Suppressor macrophage (primary cell): ENCODE data around the gene RNASE3.
"Not testable (repeated sequence)": the region's sequence is repeated elsewhere in the genome, so short reads cannot be mapped to it uniquely, and the experiment has no call there.

Source experiments
- DNase-seq, 4 experiments: peaks; one replicate each; pipeline ENCODE4 v3.0.0-alpha.2; 2020 to 2022
- total RNA-seq, 17 experiments: gene quantifications; one replicate each; lab custom pipeline; 2026; ENCODE audit warnings: mixed read lengths in 6 of 17, inconsistent platforms in 3 of 17; lab: John Stamatoyannopoulos, UW

The RNASE3 gene
- 0 to 0.44 (median 0.07) reads per million in 17 experiments for total RNA-seq

GRCh38 chr14:20891126-20891825, at the start of gene RNASE3:
Gene RNASE3, plus strand, starts transcription at chr14:20891385. Its CDS starts 302 bp downstream, at chr14:20891687.
- peak in 3 of 4 experiments; percentile 23 to 41 (median 33) for DNase-seq

GRCh38 chr14:20846560-20846959, 44.6 kb upstream of the RNASE3 start:
- DNase-seq, result peak; percentile 37 to 76 (median 59)

GRCh38 chr14:20848316-20848954, 42.8 kb upstream of the RNASE3 start:
- DNase-seq, result peak; percentile 72 to 85 (median 76)

DNA sequence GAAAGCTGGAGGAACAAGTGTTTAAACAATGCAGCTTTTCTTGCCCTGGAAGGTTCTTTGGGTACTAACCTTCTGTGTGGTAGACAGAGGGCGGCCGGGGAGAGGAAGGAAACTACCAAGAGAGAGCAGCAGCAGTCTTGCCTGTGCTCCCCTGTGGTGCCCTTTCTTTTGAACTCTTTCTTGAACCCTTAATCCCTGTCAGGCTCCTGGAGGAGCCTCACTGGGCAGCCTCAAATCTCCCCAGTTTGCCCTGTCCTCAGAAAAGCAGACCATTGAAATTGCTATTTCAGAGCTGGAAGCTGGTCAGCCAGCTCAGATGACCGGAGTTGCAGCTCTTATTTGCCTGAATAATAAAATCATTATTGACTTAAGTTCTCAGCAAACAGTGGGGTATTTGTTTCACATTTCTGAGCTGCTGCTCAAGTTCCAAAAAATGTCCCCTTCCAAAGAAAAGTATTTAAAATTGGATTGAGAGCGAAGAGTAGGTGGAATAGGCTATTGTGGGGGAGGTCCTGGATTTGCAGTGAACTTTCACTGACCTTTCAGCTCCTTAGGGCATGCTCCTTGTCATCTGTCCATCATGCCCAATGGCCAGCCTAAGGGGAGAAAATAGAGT, 42.1 kb upstream of the RNASE3 start:
- DNase-seq, result no peak

GRCh38 chr14:20853042-20853441, 38.1 kb upstream of the RNASE3 start:
- no peak for DNase-seq

DNA sequence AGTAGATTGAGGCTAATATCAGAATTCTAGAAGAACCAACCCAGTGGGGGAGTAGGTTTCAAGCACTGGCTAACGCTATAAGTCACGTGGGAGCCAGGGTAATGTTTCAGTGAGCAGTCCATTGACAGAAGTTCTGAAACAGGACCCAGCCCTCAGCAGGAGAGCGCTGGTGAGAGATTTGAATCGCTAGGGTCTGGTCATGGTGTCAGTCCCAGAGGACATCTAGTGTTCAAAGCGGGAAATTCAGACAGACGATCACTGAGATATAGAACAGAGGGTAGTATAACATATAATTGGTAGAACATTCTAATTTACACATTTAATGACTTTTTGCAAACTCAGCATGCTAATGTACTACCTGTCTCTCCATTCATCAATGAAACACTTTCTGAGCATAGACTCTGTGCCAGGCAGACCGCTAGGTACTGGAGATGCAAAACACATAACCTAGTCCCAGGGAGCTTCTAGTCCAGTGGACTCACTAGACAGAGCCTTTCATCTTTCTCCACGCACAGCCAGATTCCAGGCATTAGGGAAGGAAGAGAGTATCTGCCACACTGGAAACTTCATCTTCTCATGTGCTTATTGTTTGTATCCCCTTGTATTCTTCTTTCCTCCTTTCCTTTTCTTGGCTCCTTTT, 35.4 kb upstream of the RNASE3 start:
- peak; percentile 82 to 92 (median 87) for DNase-seq

- DNase-seq, result no peak
Observed at GRCh38 chr14:20857207-20857606, 34.0 kb upstream of the RNASE3 start.

GRCh38 chr14:20857630-20858261, 33.4 kb upstream of the RNASE3 start:
- peak; percentile 78 to 92 (median 83) for DNase-seq

GRCh38 chr14:20866194-20866593, 25.0 kb upstream of the RNASE3 start:
- DNase-seq, result no peak

- DNase-seq, result peak; percentile 34 to 51 (median 39)
Observed at GRCh38 chr14:20866963-20867362, 24.2 kb upstream of the RNASE3 start.

DNA sequence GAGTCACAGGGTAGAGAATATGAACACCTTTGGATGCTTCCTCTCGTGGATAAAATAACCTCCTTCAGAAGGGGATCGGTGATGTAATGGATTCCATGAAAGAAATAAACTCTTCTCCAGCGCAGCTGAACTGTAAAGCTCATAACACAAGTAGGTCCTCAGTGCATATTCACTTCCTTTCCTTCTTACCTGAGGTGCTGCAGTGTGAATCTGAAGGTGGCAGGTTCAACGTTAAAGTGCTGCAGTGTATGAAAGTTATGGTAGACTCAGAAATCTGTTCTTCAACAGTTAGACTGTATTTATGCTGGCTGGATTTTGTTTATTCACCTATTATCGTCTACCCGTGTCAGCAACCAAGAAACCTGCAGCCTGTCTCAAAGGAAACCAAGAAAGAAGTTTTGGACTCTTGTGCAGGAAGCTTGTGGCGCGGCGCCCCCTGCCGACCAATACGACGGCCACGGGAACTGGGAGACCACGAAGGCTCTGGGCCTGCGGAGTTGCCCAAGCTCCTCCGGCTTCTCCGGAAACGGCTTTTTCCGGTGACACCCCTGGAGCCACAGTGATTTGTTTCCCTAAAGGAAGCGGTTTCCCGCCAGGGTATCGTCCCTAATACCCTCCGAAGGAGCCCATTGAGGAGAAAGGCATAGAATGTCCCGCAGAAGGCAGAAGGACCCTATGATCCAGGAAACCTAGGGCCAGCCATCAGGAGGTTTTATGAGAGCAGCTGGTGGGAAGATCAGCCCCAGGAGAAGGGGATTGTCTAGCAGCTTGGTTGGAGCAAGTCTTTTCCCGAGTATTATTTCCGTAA, 17.6 kb upstream of the RNASE3 start:
- peak; percentile 91 to 95 (median 94) for DNase-seq

GRCh38 chr14:20877016-20877415, 14.2 kb upstream of the RNASE3 start:
- DNase-seq, result no peak

GRCh38 chr14:20878695-20879094, 12.5 kb upstream of the RNASE3 start:
- no peak for DNase-seq

GRCh38 chr14:20881229-20881628, 10.0 kb upstream of the RNASE3 start:
- peak; percentile 57 to 81 (median 66) for DNase-seq

- not testable (repeated sequence) for DNase-seq
Observed at GRCh38 chr14:20882787-20883186, 8.4 kb upstream of the RNASE3 start.

DNA sequence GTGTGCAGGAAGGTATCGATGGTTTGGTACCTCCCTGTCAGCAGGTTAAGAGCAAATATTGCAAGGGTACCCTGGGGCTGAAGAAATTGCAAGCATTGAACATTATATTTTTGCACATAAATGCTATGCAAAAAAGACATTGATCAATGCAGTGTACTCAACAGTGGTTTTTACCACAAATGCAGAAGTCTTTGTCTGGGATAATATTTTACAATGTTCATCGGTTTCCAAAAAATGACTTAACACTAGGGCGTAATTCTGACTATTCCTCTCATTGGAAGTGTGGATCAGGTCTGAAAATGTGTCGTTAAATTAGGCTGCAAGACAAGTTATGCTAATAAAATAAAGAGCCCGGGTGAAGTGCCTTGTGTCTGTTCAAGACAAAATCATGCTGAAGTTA, 2.8 kb upstream of the RNASE3 start:
- DNase-seq, result peak in 1 of 4 experiments; percentile 33

- not testable (repeated sequence) for DNase-seq
Observed at GRCh38 chr14:20895322-20895721, 4.1 kb downstream of the RNASE3 start.

- DNase-seq, result peak in 3 of 4 experiments; percentile 22 to 45 (median 33)
Observed at GRCh38 chr14:20904393-20905029, 13.3 kb downstream of the RNASE3 start.

- peak in 3 of 4 experiments; percentile 15 to 55 (median 49) for DNase-seq
Observed at GRCh38 chr14:20905676-20906075, 14.5 kb downstream of the RNASE3 start.

DNA sequence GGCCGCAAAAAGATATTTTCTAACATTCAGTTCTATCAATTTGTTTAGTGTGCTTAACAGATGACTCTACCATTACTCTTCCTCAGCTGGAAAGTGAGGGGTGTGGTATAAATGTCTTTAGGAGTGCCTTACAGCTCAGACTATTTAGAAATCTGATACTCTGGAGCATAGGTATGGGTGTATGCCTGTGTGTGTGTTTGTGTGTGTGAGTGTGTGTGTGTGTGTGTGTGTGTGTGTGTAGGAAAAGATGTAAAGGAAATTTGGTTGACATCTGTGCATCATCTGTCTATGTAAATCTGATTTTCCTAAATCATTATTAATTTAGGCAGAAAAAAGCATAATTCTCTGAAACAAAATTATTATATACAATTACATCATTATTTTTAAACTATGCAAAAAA, 16.0 kb downstream of the RNASE3 start:
- DNase-seq, result no peak

DNA sequence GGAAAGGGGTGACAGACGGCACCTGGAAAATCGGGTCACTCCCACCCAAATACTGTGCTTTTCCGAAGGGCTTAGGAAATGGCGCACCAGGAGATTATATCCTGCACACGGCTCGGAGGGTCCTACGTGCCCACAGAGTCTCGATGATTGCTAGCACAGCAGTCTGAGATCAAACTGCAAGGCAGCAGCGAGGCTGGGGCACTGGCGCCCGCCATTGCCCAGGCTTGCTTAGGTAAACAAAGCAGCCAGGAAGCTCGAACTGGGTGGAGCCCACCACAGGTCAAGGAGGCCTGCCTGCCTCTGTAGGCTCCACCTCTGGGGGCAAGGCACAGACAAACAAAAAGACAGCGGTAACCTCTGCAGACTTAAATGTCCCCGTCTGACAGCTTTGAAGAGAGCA, 19.6 kb downstream of the RNASE3 start:
- DNase-seq, result not testable (repeated sequence)
